Ovary (tissue), 3 donors: ENCODE data around the gene TGM2.

Experiments
- POLR2A ChIP-seq: fragments of 450-650 bp; IDR thresholded peaks from one replicate; pipeline ENCODE4 v1.6.1; 2017; ENCODE audit warnings: antibody characterized with exemption, mild to moderate bottlenecking, moderate library complexity
- TF ChIP-seq, protein P1 (sequence below), 3 donors: fragments of 450-650 bp in 2 of 3; fragments of 200-600 bp in 1 of 3; IDR thresholded peaks; one replicate each; pipeline versions ENCODE4 v1.5.1 to v1.8.0; 2016 to 2022; ENCODE audit warnings: antibody characterized with exemption in 3 of 3, mild to moderate bottlenecking in 1 of 3
- donor health status: DM: no; HTN: no; CAD: no.

DNA sequence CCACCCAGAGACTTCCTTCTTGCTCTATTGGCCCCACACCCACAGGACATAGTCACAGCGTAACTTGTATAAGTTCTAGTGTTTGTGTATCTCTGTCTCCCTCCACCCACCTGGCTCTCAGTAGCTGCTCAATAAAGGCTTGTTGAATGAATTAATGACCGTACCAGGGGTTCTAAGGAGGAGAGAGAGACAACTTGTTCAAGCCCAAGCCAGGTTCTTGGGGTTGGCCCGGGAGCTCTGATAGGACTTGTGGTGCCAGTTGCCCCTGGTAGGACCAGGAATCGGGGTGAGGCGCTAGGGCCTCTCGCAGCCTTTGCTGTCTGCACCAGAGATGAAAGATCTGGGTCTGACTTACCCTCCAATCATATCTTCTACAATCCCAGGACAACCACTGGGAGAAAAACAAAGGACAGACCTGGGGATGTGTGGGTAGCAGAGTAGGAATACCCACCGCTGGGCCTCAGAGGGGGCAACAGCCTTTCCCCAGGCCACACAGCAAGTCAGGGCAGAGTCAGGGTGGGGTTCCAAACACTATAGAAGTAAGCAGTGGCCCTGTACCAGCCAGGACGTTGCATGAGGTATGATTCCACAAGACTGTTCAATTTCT lies 5.3 kb upstream of the TGM2 start:
- TF ChIP-seq, protein P1, sequence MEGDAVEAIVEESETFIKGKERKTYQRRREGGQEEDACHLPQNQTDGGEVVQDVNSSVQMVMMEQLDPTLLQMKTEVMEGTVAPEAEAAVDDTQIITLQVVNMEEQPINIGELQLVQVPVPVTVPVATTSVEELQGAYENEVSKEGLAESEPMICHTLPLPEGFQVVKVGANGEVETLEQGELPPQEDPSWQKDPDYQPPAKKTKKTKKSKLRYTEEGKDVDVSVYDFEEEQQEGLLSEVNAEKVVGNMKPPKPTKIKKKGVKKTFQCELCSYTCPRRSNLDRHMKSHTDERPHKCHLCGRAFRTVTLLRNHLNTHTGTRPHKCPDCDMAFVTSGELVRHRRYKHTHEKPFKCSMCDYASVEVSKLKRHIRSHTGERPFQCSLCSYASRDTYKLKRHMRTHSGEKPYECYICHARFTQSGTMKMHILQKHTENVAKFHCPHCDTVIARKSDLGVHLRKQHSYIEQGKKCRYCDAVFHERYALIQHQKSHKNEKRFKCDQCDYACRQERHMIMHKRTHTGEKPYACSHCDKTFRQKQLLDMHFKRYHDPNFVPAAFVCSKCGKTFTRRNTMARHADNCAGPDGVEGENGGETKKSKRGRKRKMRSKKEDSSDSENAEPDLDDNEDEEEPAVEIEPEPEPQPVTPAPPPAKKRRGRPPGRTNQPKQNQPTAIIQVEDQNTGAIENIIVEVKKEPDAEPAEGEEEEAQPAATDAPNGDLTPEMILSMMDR (IDR thresholded peaks at IDR 0.05) = no peak
- TF ChIP-seq POLR2A = no peak
